Loucy (cell line): ENCODE measurements around the gene SLC1A1.

ENCODE experiments used
- EZH2phosphoT487 ChIP-seq: fragments of 200-600 bp; IDR thresholded peaks from 2 replicates; pipeline ENCODE4 v1.6.1; 2018; ENCODE audit warnings: antibody characterized with exemption, mild to moderate bottlenecking, moderate library complexity, borderline replicate concordance
- TF ChIP-seq, protein P1 (sequence below): fragments of 200-600 bp; sonication (generic); conservative IDR thresholded peaks from 2 replicates; pipeline ENCODE4 v1.5.1; 2014; ENCODE audit warnings: mild to moderate bottlenecking, antibody characterized with exemption, low read length

DNA sequence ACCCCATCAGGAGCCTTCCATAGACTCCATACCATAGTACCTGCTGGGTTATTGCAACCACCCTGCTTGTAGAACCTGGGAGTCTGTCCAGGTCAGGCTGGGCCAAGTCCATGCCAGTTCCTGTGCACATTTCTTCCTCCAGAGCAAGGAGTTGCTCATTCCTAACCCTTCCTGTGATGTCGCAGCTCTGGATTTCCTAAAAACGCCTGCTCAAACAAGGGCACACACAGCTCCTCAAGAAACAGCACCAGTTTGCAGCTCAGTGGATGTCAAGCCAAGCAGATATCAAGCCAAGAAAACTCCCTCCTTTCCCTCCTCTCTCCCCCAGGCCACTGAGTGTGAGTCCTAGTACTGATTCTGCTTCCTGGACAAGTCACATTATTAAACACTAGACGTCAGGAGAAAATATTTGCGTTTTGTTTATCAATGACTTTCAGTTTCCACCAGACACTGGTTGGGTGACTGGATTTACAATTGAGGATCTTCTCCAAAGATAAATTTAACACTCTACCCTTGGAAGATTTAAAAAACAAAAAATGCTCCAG, 59.6 kb downstream of the SLC1A1 start:
- TF ChIP-seq, protein P1, sequence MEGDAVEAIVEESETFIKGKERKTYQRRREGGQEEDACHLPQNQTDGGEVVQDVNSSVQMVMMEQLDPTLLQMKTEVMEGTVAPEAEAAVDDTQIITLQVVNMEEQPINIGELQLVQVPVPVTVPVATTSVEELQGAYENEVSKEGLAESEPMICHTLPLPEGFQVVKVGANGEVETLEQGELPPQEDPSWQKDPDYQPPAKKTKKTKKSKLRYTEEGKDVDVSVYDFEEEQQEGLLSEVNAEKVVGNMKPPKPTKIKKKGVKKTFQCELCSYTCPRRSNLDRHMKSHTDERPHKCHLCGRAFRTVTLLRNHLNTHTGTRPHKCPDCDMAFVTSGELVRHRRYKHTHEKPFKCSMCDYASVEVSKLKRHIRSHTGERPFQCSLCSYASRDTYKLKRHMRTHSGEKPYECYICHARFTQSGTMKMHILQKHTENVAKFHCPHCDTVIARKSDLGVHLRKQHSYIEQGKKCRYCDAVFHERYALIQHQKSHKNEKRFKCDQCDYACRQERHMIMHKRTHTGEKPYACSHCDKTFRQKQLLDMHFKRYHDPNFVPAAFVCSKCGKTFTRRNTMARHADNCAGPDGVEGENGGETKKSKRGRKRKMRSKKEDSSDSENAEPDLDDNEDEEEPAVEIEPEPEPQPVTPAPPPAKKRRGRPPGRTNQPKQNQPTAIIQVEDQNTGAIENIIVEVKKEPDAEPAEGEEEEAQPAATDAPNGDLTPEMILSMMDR = no peak
- TF ChIP-seq EZH2phosphoT487 = no peak
